NCI-H345 treated with DMSO at 0.1 percent for 48 hours (cell line): ENCODE results near the gene RNH1.

Source experiments
- DNase-seq: peaks from one replicate; lab custom pipeline; 2025; ENCODE audit not compliant: unreplicated experiment; lab: John Stamatoyannopoulos, UW

Gene RNH1

DNA sequence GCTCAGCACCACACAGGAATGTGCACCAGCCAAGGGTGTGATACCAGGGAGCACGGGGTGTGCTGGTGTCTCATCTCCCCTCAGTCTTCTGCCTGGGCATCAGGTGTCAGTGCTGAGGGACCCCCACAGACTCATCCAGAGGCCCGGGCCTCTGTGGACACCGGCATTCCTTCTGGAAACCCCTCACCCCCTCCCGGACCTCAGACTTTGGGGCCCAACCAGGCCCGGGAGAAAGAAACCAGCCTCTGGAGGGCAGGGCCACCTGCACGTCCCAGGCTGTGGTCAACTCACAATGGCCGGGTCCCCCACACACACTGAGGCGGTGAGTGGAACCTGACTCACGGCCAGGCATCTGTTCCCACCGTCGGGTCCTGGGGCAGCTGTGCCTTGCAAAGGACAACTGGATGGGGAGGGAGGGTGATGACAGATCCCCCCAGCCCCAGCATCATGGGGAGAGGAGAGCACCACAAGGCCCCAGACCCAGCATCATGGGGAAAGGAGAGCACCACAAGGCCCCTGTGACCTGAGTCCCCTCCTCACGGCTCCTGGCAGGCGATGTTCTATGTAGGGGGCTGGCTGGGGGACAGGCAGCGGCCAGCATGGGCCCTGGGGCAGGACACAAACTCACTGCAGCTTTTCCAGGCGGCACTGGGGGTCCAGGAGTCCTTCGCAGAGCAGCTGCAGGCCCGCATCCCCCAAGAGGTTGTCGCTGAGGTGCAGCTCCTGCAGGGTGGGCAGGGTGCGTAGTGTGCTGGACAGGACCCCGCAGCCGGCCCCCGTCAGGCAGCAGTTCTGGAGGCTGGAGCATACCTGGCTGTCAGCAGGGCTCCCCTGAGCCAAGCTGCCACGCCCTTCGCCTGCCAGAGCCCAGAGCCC, 7.6 kb downstream of the RNH1 start:
- no peak for DNase-seq

GRCh38 chr11:498297-499181, 8.5 kb downstream of the RNH1 start:
- DNase-seq = no peak

- no peak for DNase-seq
Observed at GRCh38 chr11:497565-498296, 9.3 kb downstream of the RNH1 start.

DNA sequence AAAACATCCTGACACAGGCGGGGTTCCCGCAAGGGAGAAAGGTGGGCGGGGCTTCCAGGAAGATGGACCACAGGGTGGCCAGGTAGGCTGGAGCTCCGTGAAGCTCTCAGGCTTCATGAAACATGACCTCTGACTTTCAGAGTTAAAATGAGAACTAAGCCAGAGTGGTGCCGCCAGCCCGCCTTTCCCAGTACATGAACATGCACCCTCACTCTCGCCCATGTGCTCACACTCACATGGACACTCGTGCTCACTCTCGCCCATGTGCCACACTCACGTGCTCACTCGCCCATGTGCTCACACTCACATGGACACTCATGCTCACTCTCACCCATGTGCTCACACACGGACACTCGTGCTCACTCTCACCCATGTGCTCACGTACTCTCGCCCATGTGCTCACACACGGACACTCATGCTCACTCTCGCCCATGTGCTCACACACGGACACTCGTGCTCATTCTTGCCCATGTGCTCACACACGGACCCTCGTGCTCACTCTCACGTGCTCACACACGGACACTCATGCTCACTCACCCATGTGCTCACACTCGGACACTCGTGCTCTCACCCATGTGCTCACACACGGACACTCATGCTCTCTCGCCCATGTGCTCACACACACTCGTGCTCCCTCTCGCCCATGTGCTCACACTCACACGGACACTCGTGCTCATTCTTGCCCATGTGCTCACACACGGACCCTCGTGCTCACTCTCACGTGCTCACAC, 10.0 kb downstream of the RNH1 start:
- no peak for DNase-seq

- DNase-seq = no peak
Observed at GRCh38 chr11:495537-495931, 11.5 kb downstream of the RNH1 start.

DNA sequence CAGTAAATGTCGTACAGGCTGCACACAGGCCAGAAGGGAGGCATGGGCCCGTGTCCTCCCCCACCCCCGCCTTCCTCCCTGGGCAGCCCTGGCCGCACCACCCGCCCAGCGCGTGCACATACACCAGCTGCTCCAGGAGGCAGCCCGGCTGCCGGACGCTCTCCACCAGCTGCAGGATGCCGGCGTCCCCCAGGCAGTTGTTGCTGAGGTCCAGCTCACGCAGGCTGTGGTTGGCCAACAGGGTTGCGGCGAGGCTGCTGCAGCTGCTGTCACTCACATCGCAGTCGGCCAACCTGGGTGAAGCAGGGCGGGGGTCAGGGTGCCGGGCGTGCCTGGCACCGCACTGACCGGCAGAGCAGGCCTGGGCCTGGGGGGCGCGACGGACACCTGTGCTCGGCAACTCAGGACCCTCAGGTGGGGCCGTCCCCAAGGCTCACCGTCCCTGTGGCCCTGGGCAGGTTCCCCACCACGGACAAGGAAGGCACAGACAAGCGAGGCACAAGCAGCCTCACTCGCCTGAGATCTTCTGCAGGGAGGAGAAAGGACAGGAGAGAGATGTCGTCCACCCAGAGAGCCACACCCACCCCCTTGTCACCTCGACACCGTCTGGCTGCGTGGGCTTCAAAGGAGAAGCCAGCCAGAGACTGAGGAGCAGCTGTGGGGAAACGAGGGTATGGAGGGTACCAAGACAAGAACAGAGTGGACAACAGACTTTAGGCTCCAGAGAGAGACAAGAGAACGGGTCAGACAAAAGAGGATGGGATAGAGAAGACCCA, 12.1 kb downstream of the RNH1 start:
- no peak for DNase-seq

DNA sequence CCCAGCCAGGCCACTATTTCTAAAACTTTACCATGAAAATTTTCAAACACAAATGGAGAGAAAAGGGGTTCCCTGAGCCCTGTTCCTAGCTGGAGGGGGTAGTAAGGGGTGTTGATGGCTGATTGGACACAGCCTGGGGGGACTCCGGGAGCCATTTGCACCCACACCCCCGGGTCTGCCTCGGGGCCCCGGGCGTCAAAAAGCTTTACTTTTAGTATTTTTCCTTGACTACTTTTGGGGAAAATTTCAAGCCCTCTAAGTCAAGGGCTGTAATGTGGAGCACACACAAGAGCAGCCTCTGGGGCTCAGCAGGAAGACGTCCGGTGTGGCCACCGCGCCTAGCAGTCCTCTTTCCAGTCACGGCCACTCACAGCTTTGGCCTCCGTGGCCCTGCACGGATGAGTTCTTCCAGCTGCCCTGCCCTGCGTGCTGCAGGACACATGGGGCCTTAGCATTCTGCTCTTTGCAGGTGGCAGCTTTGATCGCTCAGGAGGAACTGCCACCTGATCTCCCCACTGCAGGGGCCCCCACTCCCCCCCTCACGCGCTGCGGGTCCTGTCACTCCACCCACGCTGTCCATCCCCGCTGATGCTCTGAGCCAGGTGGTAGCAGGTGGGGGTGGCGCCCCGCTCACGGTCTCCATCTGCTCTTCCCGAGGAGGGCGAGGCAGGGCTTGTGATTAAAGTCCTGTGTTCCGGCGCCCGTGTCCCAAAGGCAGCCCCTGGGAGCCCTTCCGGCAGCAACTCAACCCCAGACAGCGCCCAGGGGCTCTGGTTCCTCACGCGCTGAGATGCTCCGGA, 14.4 kb downstream of the RNH1 start:
- no peak for DNase-seq

- no peak for DNase-seq
Observed at GRCh38 chr11:491358-491757, 15.7 kb downstream of the RNH1 start.

DNA sequence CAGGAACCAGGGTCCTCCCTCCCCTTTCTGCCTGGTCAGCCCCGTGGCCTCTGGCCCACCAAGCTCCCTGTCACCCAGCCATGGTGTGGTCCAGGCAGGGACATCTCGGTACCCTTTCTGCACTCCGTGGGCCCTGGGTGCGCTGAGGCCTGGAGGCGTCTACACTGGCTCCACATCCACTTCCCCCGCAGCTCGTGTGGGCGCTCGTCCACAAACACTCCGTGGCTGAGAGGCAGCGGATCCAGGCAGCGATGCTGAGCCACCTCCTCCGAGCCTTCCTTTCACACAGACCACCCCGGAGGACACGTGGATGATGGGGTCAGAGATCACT, 16.1 kb downstream of the RNH1 start:
- no peak for DNase-seq

GRCh38 chr11:490186-490929, 16.7 kb downstream of the RNH1 start:
- no peak for DNase-seq

GRCh38 chr11:489610-490185, 17.3 kb downstream of the RNH1 start:
- DNase-seq = no peak

DNA sequence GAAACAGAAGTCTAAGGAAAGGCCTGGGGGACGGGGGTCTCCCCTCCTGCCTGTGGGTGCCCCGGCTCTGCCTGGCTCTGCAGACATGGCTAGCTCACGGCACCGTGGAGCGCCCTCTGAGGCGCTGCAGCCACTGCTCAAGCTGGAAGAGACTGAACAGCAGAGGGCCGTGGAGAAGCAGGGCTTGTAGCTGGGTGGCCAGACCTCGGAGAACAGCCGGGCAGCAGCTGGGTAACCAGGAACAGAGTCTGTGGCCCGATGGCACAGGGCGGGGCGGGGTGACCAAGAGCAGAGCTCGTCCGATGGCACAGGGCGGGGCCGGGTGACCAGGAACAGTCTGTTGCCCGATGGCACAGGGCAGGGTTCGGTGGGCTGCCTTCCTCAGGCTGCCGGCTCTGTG, 18.1 kb downstream of the RNH1 start:
- no peak for DNase-seq

DNA sequence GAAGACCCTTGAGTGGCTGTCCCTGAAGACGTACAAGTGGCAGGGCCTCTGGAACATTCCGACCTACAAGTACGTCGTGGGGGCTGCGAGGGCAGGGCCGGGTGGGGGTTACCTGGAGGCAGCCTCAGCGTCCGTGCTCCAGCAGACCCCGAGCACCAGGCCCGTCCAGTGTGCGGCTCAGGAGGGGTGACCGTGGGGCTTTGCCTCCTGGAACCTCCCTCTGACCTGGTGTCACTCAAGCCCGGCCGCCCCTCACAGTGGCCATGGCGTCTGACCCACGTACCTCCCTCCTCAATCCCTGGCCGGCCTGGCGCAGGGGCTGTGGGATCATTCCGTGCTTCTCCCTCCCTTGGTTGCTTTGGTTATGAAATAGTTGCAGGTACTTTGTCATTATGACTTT, 18.5 kb downstream of the RNH1 start:
- DNase-seq = no peak

GRCh38 chr11:488062-488461, 19.0 kb downstream of the RNH1 start:
- no peak for DNase-seq

GRCh38 chr11:487571-488021, 19.4 kb downstream of the RNH1 start:
- no peak for DNase-seq

DNA sequence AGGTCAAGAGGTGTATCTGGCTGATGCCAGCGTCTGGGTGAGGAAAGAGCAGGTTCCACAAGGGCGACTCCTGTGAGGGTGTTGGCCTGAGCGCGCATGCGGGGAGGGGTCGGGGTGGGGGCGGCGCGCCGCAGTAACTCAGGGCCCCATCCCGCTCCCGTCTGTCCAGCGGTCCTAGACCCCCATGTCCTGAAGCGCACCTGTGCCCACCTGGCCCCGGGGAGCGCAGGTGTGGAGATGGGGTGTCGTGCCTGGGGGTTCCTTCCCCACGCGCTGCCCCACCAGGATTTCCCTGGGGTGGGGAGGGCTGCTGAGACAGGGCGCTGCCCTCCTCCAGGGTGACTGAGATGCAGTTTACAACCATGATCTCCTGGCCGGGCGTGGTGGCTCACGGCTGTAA, 20.9 kb downstream of the RNH1 start:
- DNase-seq = no peak

- DNase-seq = no peak
Observed at GRCh38 chr11:484616-485015, 22.4 kb downstream of the RNH1 start.

- DNase-seq = no peak
Observed at GRCh38 chr11:479311-479710, 27.7 kb downstream of the RNH1 start.
